ENCODE measurements around the gene NAMPT.

The NAMPT gene

DNA sequence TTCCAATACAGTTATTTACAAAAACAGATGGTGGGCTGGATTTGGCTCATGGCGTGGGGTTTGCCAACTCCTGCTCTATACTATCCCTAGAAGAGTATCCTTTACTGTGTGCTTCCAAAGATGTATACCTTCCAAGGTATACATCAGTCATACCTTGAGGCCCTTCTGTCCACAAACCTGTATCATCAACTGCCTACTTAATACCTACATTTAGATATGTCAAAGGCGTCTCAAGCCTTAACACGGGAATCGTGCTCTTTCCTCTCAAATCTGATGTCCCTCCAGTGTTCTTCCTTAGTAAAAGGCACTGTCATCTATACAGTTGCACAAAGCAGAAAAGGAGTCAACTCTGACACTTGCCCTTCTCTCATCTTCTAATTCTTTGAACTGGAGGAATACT, 36.9 kb downstream of the NAMPT start:
- no peak overlapping the region for H3K4me3 Mint-ChIP-seq
- H3K27ac Mint-ChIP-seq: no peak overlapping the region
- H3K9me3 Mint-ChIP-seq: peaks cover 21% of the 10 kb centered on the region
- H3K4me1 Mint-ChIP-seq: no peaks in the 10 kb centered on the region
- peaks cover 53% of the 10 kb centered on the region for H3K36me3 Mint-ChIP-seq (ENCODE audit: low read depth)
- ATAC-seq: no peak
- no peaks in the 10 kb centered on the region for H3K27me3 Mint-ChIP-seq
- DNase-seq: no peak

DNA sequence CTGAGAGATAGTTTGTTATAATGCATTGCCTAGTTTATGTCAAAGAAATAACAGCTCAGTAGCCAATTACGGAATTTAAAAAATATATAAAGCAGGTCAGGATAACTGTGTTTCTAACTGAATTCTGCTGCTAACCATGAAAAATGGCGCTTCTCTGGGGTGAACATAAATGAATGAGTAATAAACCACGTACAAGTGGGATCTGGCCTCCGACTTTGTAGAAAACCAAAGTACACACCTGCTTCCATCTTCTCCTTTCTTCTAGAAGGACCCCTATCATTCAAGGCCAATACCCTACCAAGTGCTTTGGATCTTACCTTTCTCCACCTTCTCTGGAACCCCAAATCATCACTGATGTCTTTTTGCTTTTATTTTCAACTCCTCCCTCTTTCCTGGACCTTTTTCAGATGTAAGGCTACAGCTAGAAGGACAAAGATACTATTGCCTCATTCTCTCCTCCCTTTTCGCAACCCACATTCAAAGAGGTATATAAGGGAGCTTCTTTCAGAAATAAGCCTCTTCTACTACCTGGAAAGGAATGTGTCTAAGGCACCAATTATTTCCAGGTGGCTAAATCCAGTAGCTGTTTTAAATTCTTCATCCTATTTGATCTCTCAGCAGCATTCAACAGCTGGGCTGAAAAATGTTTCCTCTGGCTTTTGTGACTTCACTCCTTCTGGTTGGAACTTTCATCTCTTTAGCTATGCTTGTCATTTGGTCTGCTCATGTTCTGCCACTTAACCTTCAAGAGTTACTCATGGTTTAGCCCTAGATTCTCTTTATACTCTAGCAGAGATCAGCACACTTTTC, 37.7 kb downstream of the NAMPT start:
- H3K4me3 Mint-ChIP-seq: no peak overlapping the region
- H3K4me1 Mint-ChIP-seq: no peaks in the 10 kb centered on the region
- H3K9me3 Mint-ChIP-seq: peaks cover 21% of the 10 kb centered on the region
- peaks cover 46% of the 10 kb centered on the region for H3K36me3 Mint-ChIP-seq (ENCODE audit: low read depth)
- no peak for DNase-seq
- ATAC-seq: no peak
- no peak overlapping the region for H3K27ac Mint-ChIP-seq
- H3K27me3 Mint-ChIP-seq: no peaks in the 10 kb centered on the region

GRCh38 chr7:106243893-106244292, 40.9 kb downstream of the NAMPT start:
- H3K36me3 Mint-ChIP-seq (ENCODE audit: low read depth): peaks cover 22% of the 10 kb centered on the region
- DNase-seq (no peak), ATAC-seq (peak; percentile 36)
- H3K27ac Mint-ChIP-seq: no peak overlapping the region
- no peak overlapping the region for H3K4me3 Mint-ChIP-seq
- H3K27me3 Mint-ChIP-seq: no peaks in the 10 kb centered on the region
- no peaks in the 10 kb centered on the region for H3K4me1 Mint-ChIP-seq
- peaks cover 17% of the 10 kb centered on the region for H3K9me3 Mint-ChIP-seq

- Mint-ChIP-seq H3K4me1 (no peaks in the 10 kb centered on the region), H3K9me3 (peaks cover 6% of the 10 kb centered on the region), H3K27me3 (no peaks in the 10 kb centered on the region), H3K36me3 (ENCODE audit: low read depth) (no peaks in the 10 kb centered on the region), H3K27ac (no peak overlapping the region), H3K4me3 (no peak overlapping the region)
- DNase-seq (no peak), ATAC-seq (no peak)
Observed at GRCh38 chr7:106239406-106239805, 45.4 kb downstream of the NAMPT start.

DNA sequence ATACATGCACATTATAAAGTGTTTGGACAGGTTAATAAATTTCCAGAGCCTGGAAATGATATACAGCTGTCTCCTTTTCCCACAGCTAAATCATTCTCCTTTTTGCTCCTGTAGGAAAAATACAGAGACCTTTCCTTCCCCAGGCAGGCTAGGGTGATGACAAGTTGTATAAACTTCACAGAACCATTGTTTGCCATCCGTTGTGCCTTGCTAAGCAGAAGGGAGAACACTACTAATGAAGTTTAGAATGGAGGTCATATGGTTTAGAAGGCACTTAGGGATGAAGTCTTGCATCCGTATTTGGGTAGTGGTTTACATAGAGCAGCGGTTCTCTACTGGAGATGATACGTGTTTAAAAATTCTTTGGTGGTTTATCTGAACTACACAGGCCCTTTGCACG, 46.0 kb downstream of the NAMPT start:
- Mint-ChIP-seq H3K36me3 (ENCODE audit: low read depth) (no peaks in the 10 kb centered on the region), H3K9me3 (peaks cover under 1% of the 10 kb centered on the region), H3K27ac (no peak overlapping the region), H3K27me3 (no peaks in the 10 kb centered on the region), H3K4me3 (no peak overlapping the region), H3K4me1 (no peaks in the 10 kb centered on the region)
- DNase-seq: no peak
- ATAC-seq: no peak

DNA sequence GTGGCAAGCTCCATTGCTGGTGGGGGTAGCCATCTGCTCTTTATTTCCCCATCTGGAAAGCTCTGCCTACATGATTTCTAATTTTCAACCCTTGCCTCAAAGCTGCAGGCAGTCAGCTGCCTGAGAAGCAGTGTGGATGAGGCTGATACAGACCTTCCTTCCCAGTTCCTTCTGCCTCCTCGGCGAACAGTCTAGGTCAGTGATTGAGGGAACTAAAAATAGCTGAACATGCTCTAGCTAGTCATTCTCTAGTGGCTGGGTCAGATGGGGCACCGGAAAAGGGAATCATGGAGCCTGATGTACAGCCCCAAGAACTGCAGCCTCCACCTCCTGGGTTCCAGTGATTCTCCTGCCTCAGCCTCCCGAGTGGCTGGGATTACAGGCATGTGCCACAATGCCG, 48.7 kb downstream of the NAMPT start:
- Mint-ChIP-seq H3K27me3 (peaks cover 15% of the 10 kb centered on the region), H3K27ac (no peak overlapping the region), H3K4me1 (no peaks in the 10 kb centered on the region), H3K9me3 (no peaks in the 10 kb centered on the region), H3K4me3 (no peak overlapping the region), H3K36me3 (ENCODE audit: low read depth) (no peaks in the 10 kb centered on the region)
- no peak for DNase-seq
- no peak for ATAC-seq

- Mint-ChIP-seq H3K36me3 (ENCODE audit: low read depth) (no peaks in the 10 kb centered on the region), H3K27me3 (peaks cover 19% of the 10 kb centered on the region), H3K4me1 (no peaks in the 10 kb centered on the region), H3K9me3 (no peaks in the 10 kb centered on the region), H3K4me3 (no peak overlapping the region), H3K27ac (no peak overlapping the region)
- DNase-seq (no peak), ATAC-seq (no peak)
Observed at GRCh38 chr7:106234425-106234824, 50.4 kb downstream of the NAMPT start.

GRCh38 chr7:106231856-106232490, 52.8 kb downstream of the NAMPT start:
- Mint-ChIP-seq H3K27ac (no peak overlapping the region), H3K9me3 (no peaks in the 10 kb centered on the region), H3K4me3 (no peak overlapping the region), H3K27me3 (peaks cover 28% of the 10 kb centered on the region), H3K36me3 (ENCODE audit: low read depth) (no peaks in the 10 kb centered on the region), H3K4me1 (no peaks in the 10 kb centered on the region)
- DNase-seq: no peak
- ATAC-seq: no peak

DNA sequence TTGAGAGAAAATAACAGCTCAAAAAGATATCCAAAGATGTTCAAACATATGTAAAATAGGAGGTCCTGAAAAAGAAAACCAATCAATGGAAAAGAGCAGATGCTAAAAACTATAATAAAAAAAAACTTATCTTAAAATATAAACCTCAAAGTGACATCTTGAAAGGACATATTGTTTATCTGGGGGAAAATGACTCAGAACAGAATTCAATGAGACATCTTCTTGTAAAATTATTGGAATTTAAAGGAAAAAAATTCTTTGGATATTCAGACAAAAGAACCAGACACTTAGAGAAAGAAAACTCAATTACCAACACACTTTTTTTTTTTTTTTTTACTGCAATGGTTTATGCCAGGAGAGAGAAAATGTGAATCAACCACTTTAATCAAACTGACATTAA, 58.9 kb downstream of the NAMPT start:
- H3K9me3 Mint-ChIP-seq: no peaks in the 10 kb centered on the region
- no peak overlapping the region for H3K27ac Mint-ChIP-seq
- peaks cover 24% of the 10 kb centered on the region for H3K27me3 Mint-ChIP-seq
- H3K4me1 Mint-ChIP-seq: no peaks in the 10 kb centered on the region
- H3K36me3 Mint-ChIP-seq (ENCODE audit: low read depth): no peaks in the 10 kb centered on the region
- H3K4me3 Mint-ChIP-seq: no peak overlapping the region
- DNase-seq: no peak
- no peak for ATAC-seq

GRCh38 chr7:106224797-106225196, 60.0 kb downstream of the NAMPT start:
- no peaks in the 10 kb centered on the region for H3K36me3 Mint-ChIP-seq (ENCODE audit: low read depth)
- DNase-seq (no peak), ATAC-seq (no peak)
- H3K4me3 Mint-ChIP-seq: no peak overlapping the region
- no peaks in the 10 kb centered on the region for H3K9me3 Mint-ChIP-seq
- H3K27me3 Mint-ChIP-seq: peaks cover 22% of the 10 kb centered on the region
- H3K27ac Mint-ChIP-seq: no peak overlapping the region
- H3K4me1 Mint-ChIP-seq: no peaks in the 10 kb centered on the region

DNA sequence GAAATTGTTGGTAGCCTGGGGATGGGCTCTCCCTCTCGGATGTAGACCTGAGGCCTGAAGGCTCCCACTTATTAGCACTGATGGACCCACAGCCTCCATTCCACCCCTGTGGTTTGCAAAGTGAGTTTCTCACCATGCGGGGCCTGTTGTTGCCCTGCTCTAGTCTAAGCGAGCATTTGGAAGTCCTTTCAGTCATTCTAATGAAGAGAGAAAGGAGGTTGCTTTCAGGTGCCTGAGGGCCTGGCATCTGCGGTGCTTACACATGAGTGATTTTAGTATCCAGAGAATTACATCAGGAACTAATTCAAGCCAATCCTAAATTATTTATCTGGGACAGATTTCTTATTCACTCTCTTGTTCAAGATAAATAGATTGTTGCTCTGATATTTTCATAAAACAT, 61.6 kb downstream of the NAMPT start:
- no peaks in the 10 kb centered on the region for H3K9me3 Mint-ChIP-seq
- peaks cover 24% of the 10 kb centered on the region for H3K27me3 Mint-ChIP-seq
- H3K27ac Mint-ChIP-seq: no peak overlapping the region
- no peak overlapping the region for H3K4me3 Mint-ChIP-seq
- DNase-seq (no peak), ATAC-seq (no peak)
- no peaks in the 10 kb centered on the region for H3K4me1 Mint-ChIP-seq
- H3K36me3 Mint-ChIP-seq (ENCODE audit: low read depth): no peaks in the 10 kb centered on the region

DNA sequence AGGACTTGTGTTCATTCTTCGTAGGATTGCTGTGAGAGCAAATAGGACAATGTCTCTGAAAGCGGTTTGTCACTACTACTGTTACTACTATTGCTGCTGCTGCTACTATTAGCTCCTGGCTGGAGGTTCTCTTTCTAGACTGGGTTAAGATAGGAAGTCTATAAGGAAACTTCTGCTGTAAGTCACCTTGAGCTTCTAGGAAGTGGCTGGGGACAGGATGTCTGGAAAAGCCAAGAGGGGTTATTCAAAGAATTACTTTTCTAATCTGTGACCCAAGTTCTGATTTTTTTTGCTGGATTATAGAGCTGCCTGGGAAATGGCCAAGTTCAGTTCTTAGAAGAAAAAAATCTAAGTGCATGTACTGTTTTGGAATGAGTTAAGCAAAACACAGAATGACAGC, 62.2 kb downstream of the NAMPT start:
- Mint-ChIP-seq H3K4me1 (no peaks in the 10 kb centered on the region), H3K4me3 (no peak overlapping the region), H3K36me3 (ENCODE audit: low read depth) (no peaks in the 10 kb centered on the region), H3K9me3 (no peaks in the 10 kb centered on the region), H3K27me3 (peaks cover 22% of the 10 kb centered on the region), H3K27ac (no peak overlapping the region)
- DNase-seq (no peak), ATAC-seq (no peak)

DNA sequence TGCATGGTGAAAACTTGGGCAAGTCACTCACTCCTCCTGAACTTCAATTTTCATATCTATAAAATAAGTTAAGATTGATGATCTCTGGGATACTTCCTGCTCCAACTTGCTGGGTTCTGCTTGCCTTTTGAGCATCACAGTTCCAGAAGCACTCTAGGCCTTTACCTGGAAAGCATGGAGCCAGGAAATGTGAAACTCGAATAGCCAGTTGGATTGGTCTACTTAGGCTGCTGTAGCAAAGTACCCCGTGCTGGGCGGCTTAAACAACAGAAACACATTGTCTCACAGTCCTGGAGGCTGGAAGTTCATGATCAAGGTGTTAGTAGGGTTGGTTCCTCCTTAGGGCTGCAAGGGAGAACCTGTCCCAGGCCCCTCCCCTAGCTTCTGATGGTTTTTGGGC, 64.5 kb downstream of the NAMPT start:
- peaks cover 21% of the 10 kb centered on the region for H3K27me3 Mint-ChIP-seq
- H3K36me3 Mint-ChIP-seq (ENCODE audit: low read depth): no peaks in the 10 kb centered on the region
- no peaks in the 10 kb centered on the region for H3K9me3 Mint-ChIP-seq
- ATAC-seq (no peak), DNase-seq (no peak)
- H3K4me1 Mint-ChIP-seq: no peaks in the 10 kb centered on the region
- H3K4me3 Mint-ChIP-seq: no peak overlapping the region
- H3K27ac Mint-ChIP-seq: no peak overlapping the region

- Mint-ChIP-seq H3K4me3 (no peak overlapping the region), H3K9me3 (no peaks in the 10 kb centered on the region), H3K4me1 (no peaks in the 10 kb centered on the region), H3K27me3 (peaks cover 20% of the 10 kb centered on the region), H3K36me3 (ENCODE audit: low read depth) (no peaks in the 10 kb centered on the region), H3K27ac (no peak overlapping the region)
- DNase-seq (no peak), ATAC-seq (no peak)
Observed at GRCh38 chr7:106219170-106219569, 65.6 kb downstream of the NAMPT start.

GRCh38 chr7:106218546-106218945, 66.2 kb downstream of the NAMPT start:
- ATAC-seq (no peak), DNase-seq (no peak)
- no peaks in the 10 kb centered on the region for H3K9me3 Mint-ChIP-seq
- no peak overlapping the region for H3K4me3 Mint-ChIP-seq
- H3K36me3 Mint-ChIP-seq (ENCODE audit: low read depth): no peaks in the 10 kb centered on the region
- no peaks in the 10 kb centered on the region for H3K4me1 Mint-ChIP-seq
- H3K27me3 Mint-ChIP-seq: peaks cover 21% of the 10 kb centered on the region
- no peak overlapping the region for H3K27ac Mint-ChIP-seq
